ENCODE data around the gene FAIM2. TPM values are rescaled to one million over a fixed set of nuclear protein-coding genes. Genes with fewer than 3 reads are reported as not detected.

The FAIM2 gene
- total RNA-seq, 1 experiment from 2014 or later: not detected

DNA sequence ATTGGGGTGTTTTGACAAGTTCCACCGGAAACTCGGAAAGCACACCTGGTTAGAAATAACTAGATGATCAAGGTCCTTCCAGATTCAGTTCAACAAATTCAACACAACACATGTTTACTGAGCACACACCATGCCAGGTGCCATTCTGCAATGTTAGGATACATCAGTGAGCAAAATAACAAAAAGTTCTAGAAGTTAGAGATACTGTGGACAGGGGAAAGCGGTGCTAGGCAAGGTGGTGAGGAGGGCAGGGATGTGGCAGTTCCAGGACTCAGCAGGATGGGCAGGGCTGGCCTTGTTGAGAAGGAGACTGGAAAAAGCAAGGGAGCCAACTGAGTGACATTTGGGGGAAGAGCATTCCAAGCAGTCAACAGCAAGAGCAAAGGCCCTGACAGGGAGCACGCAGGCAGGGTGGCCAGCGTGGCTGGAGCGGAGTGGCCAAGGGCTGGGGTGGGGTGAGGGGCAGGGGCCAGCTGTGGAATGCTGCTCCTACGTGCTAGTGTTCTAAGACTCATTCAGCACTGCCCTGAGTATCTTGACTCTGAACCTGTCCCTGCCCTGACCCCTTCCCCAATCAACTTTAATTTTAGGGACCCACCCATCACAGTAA is 19.4 kb upstream of the FAIM2 start:
- Mint-ChIP-seq H3K27ac (ENCODE audit: unreplicated experiment) (no peak overlapping the region), H3K27me3 (ENCODE audit: unreplicated experiment) (no peaks in the 10 kb centered on the region), H3K4me1 (ENCODE audit: low read depth, unreplicated experiment) (peaks cover 15% of the 10 kb centered on the region), H3K4me3 (ENCODE audit: low read depth, unreplicated experiment) (no peak overlapping the region), H3K9me3 (ENCODE audit: low read depth, unreplicated experiment) (no peaks in the 10 kb centered on the region), H3K36me3 (ENCODE audit: insufficient read depth, unreplicated experiment) (no peaks in the 10 kb centered on the region)
- BruUV-seq (replicated peaks): no TSS peak
- no peak for DNase-seq
- intact Hi-C loops (cut with micrococcal nuclease; ENCODE audit: unreplicated experiment): no loop called here
- CTCF ChIA-PET: interaction anchor here (0.9 kb wide), 1 partner anchor 13 kb away, joined by 3 read pairs; no protein-coding TSS in a partner anchor
- TF ChIP-seq, protein P1, sequence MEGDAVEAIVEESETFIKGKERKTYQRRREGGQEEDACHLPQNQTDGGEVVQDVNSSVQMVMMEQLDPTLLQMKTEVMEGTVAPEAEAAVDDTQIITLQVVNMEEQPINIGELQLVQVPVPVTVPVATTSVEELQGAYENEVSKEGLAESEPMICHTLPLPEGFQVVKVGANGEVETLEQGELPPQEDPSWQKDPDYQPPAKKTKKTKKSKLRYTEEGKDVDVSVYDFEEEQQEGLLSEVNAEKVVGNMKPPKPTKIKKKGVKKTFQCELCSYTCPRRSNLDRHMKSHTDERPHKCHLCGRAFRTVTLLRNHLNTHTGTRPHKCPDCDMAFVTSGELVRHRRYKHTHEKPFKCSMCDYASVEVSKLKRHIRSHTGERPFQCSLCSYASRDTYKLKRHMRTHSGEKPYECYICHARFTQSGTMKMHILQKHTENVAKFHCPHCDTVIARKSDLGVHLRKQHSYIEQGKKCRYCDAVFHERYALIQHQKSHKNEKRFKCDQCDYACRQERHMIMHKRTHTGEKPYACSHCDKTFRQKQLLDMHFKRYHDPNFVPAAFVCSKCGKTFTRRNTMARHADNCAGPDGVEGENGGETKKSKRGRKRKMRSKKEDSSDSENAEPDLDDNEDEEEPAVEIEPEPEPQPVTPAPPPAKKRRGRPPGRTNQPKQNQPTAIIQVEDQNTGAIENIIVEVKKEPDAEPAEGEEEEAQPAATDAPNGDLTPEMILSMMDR (IDR thresholded peaks at IDR 0.05; ENCODE audit: unreplicated experiment): no peak

DNA sequence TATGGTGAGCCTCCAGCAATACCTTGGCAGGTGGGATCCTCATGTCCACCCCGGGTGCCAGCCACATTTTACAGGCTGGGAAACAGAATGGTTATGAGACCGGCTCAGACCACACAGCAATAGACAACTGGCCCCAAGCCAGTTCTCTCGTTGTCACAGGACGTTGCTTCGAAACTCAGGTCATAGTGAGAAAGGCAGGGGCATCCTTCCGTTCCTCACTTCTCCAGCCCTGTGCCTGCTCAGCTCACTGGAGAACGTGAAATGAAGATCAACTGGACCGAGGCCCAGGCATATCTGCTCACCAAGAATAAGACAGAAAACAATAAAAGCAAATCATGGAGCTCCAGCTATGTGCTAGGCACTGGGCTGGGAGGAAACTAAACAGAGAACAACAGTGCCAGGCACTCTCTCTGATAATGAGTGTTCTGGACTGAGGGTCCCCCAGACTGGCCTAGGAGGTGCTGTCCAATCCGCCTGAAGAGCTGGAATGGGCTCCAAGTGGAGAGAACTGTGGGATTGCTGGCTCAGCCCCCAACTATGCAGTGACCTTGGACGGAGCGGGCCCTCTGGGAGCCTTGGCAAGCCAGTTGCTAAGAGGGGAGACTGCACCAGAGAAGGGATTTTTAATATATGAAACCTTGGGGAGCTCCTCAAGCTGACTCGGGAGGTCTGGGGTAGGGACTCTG is 18.8 kb upstream of the FAIM2 start:
- Mint-ChIP-seq H3K4me3 (ENCODE audit: low read depth, unreplicated experiment) (no peak overlapping the region), H3K9me3 (ENCODE audit: low read depth, unreplicated experiment) (no peaks in the 10 kb centered on the region), H3K27ac (ENCODE audit: unreplicated experiment) (no peak overlapping the region), H3K4me1 (ENCODE audit: low read depth, unreplicated experiment) (peaks cover 15% of the 10 kb centered on the region), H3K27me3 (ENCODE audit: unreplicated experiment) (no peaks in the 10 kb centered on the region), H3K36me3 (ENCODE audit: insufficient read depth, unreplicated experiment) (no peaks in the 10 kb centered on the region)
- no peak for DNase-seq
- CTCF ChIA-PET: no interaction called here
- BruUV-seq (replicated peaks): no TSS peak
- intact Hi-C loops (cut with micrococcal nuclease; ENCODE audit: unreplicated experiment): no loop called here
- TF ChIP-seq, protein P1 (IDR thresholded peaks at IDR 0.05; ENCODE audit: unreplicated experiment): no peak

DNA sequence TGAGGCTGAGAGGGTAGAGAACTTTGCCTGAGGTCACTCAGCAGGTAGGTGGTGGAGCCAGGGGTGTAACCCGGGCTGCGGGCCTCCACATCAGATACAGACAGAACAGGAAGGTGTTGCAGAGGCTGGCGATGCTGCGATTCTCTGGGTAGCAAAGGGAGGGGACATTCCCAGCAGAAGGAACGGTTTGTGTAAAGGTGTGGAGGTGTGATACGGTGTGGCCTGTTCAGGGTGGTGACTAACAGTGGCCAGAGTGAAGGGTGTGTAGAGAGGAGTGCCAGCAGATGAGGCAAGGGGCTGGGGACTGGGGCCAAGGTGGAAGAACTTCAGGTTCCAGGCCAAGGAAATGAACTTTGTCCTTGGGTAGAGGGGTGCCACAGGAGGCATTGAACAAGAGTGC is 18.2 kb upstream of the FAIM2 start:
- Mint-ChIP-seq H3K36me3 (ENCODE audit: insufficient read depth, unreplicated experiment) (no peaks in the 10 kb centered on the region), H3K27ac (ENCODE audit: unreplicated experiment) (no peak overlapping the region), H3K27me3 (ENCODE audit: unreplicated experiment) (no peaks in the 10 kb centered on the region), H3K4me3 (ENCODE audit: low read depth, unreplicated experiment) (no peak overlapping the region), H3K9me3 (ENCODE audit: low read depth, unreplicated experiment) (no peaks in the 10 kb centered on the region), H3K4me1 (ENCODE audit: low read depth, unreplicated experiment) (peaks cover 15% of the 10 kb centered on the region)
- BruUV-seq (replicated peaks): no TSS peak
- TF ChIP-seq, protein P1 (IDR thresholded peaks at IDR 0.05; ENCODE audit: unreplicated experiment): no peak
- intact Hi-C loops (cut with micrococcal nuclease; ENCODE audit: unreplicated experiment): no loop called here
- CTCF ChIA-PET: no interaction called here
- DNase-seq: no peak

DNA sequence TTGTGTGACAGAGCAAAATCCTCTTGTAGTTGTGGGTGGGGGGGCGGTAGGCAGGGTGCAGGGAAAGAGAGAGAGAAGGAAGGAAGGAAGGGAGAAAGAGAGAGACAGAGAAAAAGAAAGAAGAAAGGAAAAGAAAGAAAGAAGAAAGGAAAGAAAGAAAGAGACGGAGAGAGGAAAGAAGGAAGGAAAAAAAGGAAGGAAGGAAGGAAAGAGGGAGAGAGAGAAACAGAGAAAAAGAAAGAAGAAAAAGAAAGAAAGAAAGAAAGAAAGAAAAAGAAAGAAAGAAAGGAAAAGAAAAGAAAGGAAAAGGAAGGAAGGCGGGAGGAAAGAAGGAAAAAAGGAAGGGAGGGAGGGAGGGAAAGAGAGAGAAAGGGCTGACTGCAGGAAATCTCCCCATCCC is 17.6 kb upstream of the FAIM2 start:
- DNase-seq: no peak
- Mint-ChIP-seq H3K4me3 (ENCODE audit: low read depth, unreplicated experiment) (no peak overlapping the region), H3K9me3 (ENCODE audit: low read depth, unreplicated experiment) (no peaks in the 10 kb centered on the region), H3K4me1 (ENCODE audit: low read depth, unreplicated experiment) (peaks cover 15% of the 10 kb centered on the region), H3K36me3 (ENCODE audit: insufficient read depth, unreplicated experiment) (no peaks in the 10 kb centered on the region), H3K27ac (ENCODE audit: unreplicated experiment) (no peak overlapping the region), H3K27me3 (ENCODE audit: unreplicated experiment) (no peaks in the 10 kb centered on the region)
- intact Hi-C loops (cut with micrococcal nuclease; ENCODE audit: unreplicated experiment): no loop called here
- TF ChIP-seq, protein P1 (IDR thresholded peaks at IDR 0.05; ENCODE audit: unreplicated experiment): no peak
- BruUV-seq (replicated peaks): no TSS peak
- CTCF ChIA-PET: no interaction called here
